Lung (tissue), 12 donors: Measurements from ENCODE around the gene TPM2. TPM values are rescaled to one million over a fixed set of nuclear protein-coding genes. Genes with fewer than 3 reads are reported as not detected.

Experiments used
- ATAC-seq: fragments of 200-7000 bp; cut with Tn5 transposase; one replicate; pipeline ENCODE4 v1.9.1; 2020; ENCODE audit warnings: moderate number of reproducible peaks; ENCODE audit not compliant: insufficient read depth, low FRiP score
- DNase-seq, 3 donors: peaks; one replicate each; pipeline ENCODE4 v3.0.0-alpha.2; 2013 to 2017
- H3K27ac ChIP-seq, 2 donors: one replicate each; pipeline ENCODE4 v1.5.1; 2013; ENCODE audit warnings: mild to moderate bottlenecking in 2 of 2, moderate library complexity in 2 of 2, control low read depth in 1 of 2, inconsistent platforms in 1 of 2, low read depth in 1 of 2, low read length in 1 of 2
- H3K27me3 ChIP-seq, 3 donors: one replicate each; pipeline ENCODE4 v1.5.1; 2013; ENCODE audit warnings: low read length in 2 of 3; ENCODE audit not compliant: control insufficient read depth in 3 of 3, insufficient read depth in 3 of 3
- H3K36me3 ChIP-seq, 4 donors: one replicate each; pipeline ENCODE4 v1.5.1; 2013; ENCODE audit warnings: low read length in 4 of 4, mild to moderate bottlenecking in 1 of 4, moderate library complexity in 1 of 4; ENCODE audit not compliant: control insufficient read depth in 4 of 4, insufficient read depth in 4 of 4
- H3K4me1 ChIP-seq, 5 donors: one replicate each; pipeline ENCODE4 v1.5.1; 2013; ENCODE audit warnings: low read length in 5 of 5, mild to moderate bottlenecking in 2 of 5, moderate library complexity in 1 of 5; ENCODE audit not compliant: control insufficient read depth in 5 of 5, insufficient read depth in 5 of 5
- H3K4me3 ChIP-seq: one replicate; pipeline ENCODE4 v1.5.1; 2013; ENCODE audit warnings: mild to moderate bottlenecking, control low read depth, moderate library complexity
- H3K9ac ChIP-seq, 2 donors: one replicate each; pipeline ENCODE4 v1.5.1; 2013; ENCODE audit warnings: low read length in 2 of 2, control low read depth in 1 of 2; ENCODE audit not compliant: insufficient read depth in 1 of 2
- H3K9me3 ChIP-seq, 4 donors: one replicate each; pipeline ENCODE4 v1.5.1; 2013; ENCODE audit warnings: low read length in 3 of 4, mild to moderate bottlenecking in 1 of 4, moderate library complexity in 1 of 4; ENCODE audit not compliant: control insufficient read depth in 4 of 4, insufficient read depth in 3 of 4
- WGBS, 2 donors: extraction: QIAGEN DNeasy Blood & Tissue Kit; methylation state at CpG; one replicate each; pipeline ENCODE4 v1.1.7; 2013; 5-methylcytosine and 5-hydroxymethylcytosine counted together
- polyA plus RNA-seq, 2 donors: library from polyadenylated mRNA; stranded (reverse); fragments of 200-250 nt; gene quantifications; one replicate each; pipeline ENCODE4 v1.2.1, GENCODE V29; 2013
- total RNA-seq, 2 donors: library from RNA; depleted of rRNA in 1 of 2; stranded (reverse); fragments of >200 nt in 1 of 2; gene quantifications; one replicate each; pipeline ENCODE4 v1.2.1, GENCODE V29; 2014 to 2021
- TF ChIP-seq, protein P1 (sequence below): IDR thresholded peaks from 2 replicates; pipeline ENCODE4 v1.5.1; 2012; ENCODE audit warnings: mild to moderate bottlenecking; ENCODE audit errors: control extremely low read depth, extremely low read depth
- donor health status: control.
- donor health status: control.
- donor health status: Bipolar disorder and iron deficiency.
- donor health status: healthy.
- donor health status: DM: yes; HTN: yes; CAD: no.

Gene TPM2
- total and polyA plus RNA-seq, 4 donors = 96.0 to 494 (median 209) TPM

DNA sequence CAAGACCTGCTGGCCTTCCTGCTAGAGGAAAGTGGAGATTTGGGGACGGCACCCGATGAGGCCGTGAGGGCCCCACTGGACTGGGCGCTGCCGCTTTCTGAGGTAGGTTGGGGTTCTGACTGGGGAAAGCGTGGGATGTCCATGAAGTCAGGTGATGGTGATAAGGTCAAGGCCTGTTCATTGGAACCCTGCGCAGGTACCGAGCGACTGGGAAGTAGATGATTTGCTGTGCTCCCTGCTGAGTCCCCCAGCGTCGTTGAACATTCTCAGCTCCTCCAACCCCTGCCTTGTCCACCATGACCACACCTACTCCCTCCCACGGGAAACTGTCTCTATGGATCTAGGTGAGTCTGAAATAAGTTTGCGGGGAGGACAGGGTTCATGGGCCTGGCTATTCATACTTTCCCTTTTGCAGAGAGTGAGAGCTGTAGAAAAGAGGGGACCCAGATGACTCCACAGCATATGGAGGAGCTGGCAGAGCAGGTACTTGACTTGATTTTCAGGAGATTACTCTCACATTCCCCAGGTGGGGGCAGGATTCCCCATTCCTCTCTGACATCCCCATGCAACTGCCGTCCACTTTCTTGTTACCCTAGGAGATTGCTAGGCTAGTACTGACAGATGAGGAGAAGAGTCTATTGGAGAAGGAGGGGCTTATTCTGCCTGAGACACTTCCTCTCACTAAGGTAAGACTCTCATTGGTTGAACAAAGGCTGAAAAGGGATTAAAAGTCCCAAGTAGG lies 43.2 kb upstream of the TPM2 start:
- Histone ChIP-seq H3K27me3 (no peaks in the 10 kb centered on the region), H3K9ac (peak overlapping the region; percentile 96 to 97), H3K4me3 (peak overlapping the region; percentile 80), H3K9me3 (no peaks in the 10 kb centered on the region), H3K4me1 (peaks cover 12 to 51% (median 17%) of the 10 kb centered on the region in 5 donors), H3K36me3 (peaks cover 12 to 24% (median 19%) of the 10 kb centered on the region in 4 donors), H3K27ac (peak overlapping the region; percentile 95 to 98)
- DNase-seq = peak; percentile 40 to 54 (median 40)
- WGBS, 2 donors = 2 to 3% methylated on average over 14 of the region's 14 CpGs
- peak; percentile 0 for ATAC-seq
- TF ChIP-seq, protein P1, sequence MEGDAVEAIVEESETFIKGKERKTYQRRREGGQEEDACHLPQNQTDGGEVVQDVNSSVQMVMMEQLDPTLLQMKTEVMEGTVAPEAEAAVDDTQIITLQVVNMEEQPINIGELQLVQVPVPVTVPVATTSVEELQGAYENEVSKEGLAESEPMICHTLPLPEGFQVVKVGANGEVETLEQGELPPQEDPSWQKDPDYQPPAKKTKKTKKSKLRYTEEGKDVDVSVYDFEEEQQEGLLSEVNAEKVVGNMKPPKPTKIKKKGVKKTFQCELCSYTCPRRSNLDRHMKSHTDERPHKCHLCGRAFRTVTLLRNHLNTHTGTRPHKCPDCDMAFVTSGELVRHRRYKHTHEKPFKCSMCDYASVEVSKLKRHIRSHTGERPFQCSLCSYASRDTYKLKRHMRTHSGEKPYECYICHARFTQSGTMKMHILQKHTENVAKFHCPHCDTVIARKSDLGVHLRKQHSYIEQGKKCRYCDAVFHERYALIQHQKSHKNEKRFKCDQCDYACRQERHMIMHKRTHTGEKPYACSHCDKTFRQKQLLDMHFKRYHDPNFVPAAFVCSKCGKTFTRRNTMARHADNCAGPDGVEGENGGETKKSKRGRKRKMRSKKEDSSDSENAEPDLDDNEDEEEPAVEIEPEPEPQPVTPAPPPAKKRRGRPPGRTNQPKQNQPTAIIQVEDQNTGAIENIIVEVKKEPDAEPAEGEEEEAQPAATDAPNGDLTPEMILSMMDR = no peak

GRCh38 chr9:35732185-35732799 lies 42.6 kb upstream of the TPM2 start, which contains the start of the genes CREB3 and TLN1:
Gene CREB3, plus strand, starts transcription at chr9:35732666. Its CDS starts 107 bp downstream, at chr9:35732773.
Gene TLN1, minus strand, starts transcription at chr9:35732195. Its CDS starts 6,501 bp downstream, at chr9:35725694.
- no peaks in the 10 kb centered on the region for H3K9me3 ChIP-seq
- peak; percentile 99 for DNase-seq
- H3K4me1 ChIP-seq = peaks cover 14 to 58% (median 23%) of the 10 kb centered on the region in 5 donors
- TF ChIP-seq, protein P1 = no peak
- peak within 1 kb of the TSS; percentile 96 to 97 for H3K9ac ChIP-seq
- ATAC-seq = peak; percentile 90
- H3K4me3 ChIP-seq = peak within 1 kb of the TSS; percentile 80
- 0% methylated on average over 48 to 49 of the region's 49 CpGs for WGBS, 2 donors
- no peaks in the 10 kb centered on the region for H3K27me3 ChIP-seq
- peaks cover 12 to 18% (median 15%) of the 10 kb centered on the region in 4 donors for H3K36me3 ChIP-seq
- peak within 1 kb of the TSS; percentile 95 to 98 for H3K27ac ChIP-seq

- peaks cover 9 to 12% (median 11%) of the 10 kb centered on the region in 4 donors for H3K36me3 ChIP-seq
- no peaks in the 10 kb centered on the region for H3K9me3 ChIP-seq
- DNase-seq (peak; percentile 54 to 68 (median 66)), ATAC-seq (no peak)
- H3K27me3 ChIP-seq = no peaks in the 10 kb centered on the region
- peak overlapping the region; percentile 95 to 98 for H3K27ac ChIP-seq
- 1% methylated on average over 31 to 47 of the region's 47 CpGs for WGBS, 2 donors
- peak overlapping the region; percentile 74 for H3K4me3 ChIP-seq
- peaks cover 14 to 65% (median 26%) of the 10 kb centered on the region in 5 donors for H3K4me1 ChIP-seq
- TF ChIP-seq, protein P1 = no peak
- peak overlapping the region; percentile 64 to 88 for H3K9ac ChIP-seq
Observed at GRCh38 chr9:35731415-35732184, 41.9 kb upstream of the TPM2 start.
